ENCODE measurements around the gene TBC1D8. TPM values are rescaled to one million over a fixed set of nuclear protein-coding genes. Genes with fewer than 3 reads are reported as not detected.
A peak's percentile ranks its signal among the peaks of the same experiment; 100 is the strongest.

The TBC1D8 gene
- total and polyA plus RNA-seq, 5 donors from 2014 or later: 0.48 to 1.1 (median 0.73) TPM

- H3K36me3 ChIP-seq (ENCODE audit: control insufficient read depth, insufficient read depth, low read length): no peaks in the 10 kb centered on the region
- ATAC-seq (ENCODE audit: low read depth in 2 of 2): no peak
- no peaks in the 10 kb centered on the region for H3K27me3 ChIP-seq (ENCODE audit: control insufficient read depth, insufficient read depth, low read length)
- H3K4me1 ChIP-seq (ENCODE audit: control insufficient read depth, insufficient read depth, low read length, poor library complexity, severe bottlenecking): peaks cover 8% of the 10 kb centered on the region
- H3K36me3 Mint-ChIP-seq: peaks cover under 1% of the 10 kb centered on the region
- no peaks in the 10 kb centered on the region for H3K9me3 Mint-ChIP-seq
- H3K4me1 Mint-ChIP-seq: peaks cover 0 to 11% (median 8%) of the 10 kb centered on the region in 4 donors
- H3K27me3 Mint-ChIP-seq: peaks cover 17% of the 10 kb centered on the region
- H3K27ac Mint-ChIP-seq: no peak overlapping the region
- H3K4me3 ChIP-seq (ENCODE audit: low read depth, low read length): no peak overlapping the region
- no peak overlapping the region for H3K4me3 Mint-ChIP-seq
- H3K9me3 ChIP-seq (ENCODE audit: control insufficient read depth in 2 of 2, low read length in 2 of 2): no peaks in the 10 kb centered on the region
- H3K27ac ChIP-seq (ENCODE audit: insufficient read depth, low read length, poor library complexity, severe bottlenecking): no peak overlapping the region
- DNase-seq: no peak
These were observed 153.5 kb downstream of the TBC1D8 start for GRCh38 chr2:100997509-100998234.

GRCh38 chr2:100995309-100996075 lies 155.7 kb downstream of the TBC1D8 start:
- Histone ChIP-seq H3K4me3 (ENCODE audit: low read depth, low read length) (no peak overlapping the region), H3K27ac (ENCODE audit: insufficient read depth, low read length, poor library complexity, severe bottlenecking) (no peak overlapping the region), H3K36me3 (ENCODE audit: control insufficient read depth, insufficient read depth, low read length) (no peaks in the 10 kb centered on the region), H3K27me3 (ENCODE audit: control insufficient read depth, insufficient read depth, low read length) (no peaks in the 10 kb centered on the region), H3K9me3 (ENCODE audit: control insufficient read depth in 2 of 2, low read length in 2 of 2) (no peaks in the 10 kb centered on the region), H3K4me1 (ENCODE audit: control insufficient read depth, insufficient read depth, low read length, poor library complexity, severe bottlenecking) (no peaks in the 10 kb centered on the region)
- DNase-seq (no peak), ATAC-seq (ENCODE audit: low read depth in 2 of 2) (no peak)
- Mint-ChIP-seq H3K27me3 (peaks cover 21% of the 10 kb centered on the region), H3K4me3 (no peak overlapping the region), H3K36me3 (no peaks in the 10 kb centered on the region), H3K27ac (no peak overlapping the region), H3K9me3 (no peaks in the 10 kb centered on the region), H3K4me1 (peaks cover 0 to 5% (median 1%) of the 10 kb centered on the region in 4 donors)

- Histone ChIP-seq H3K4me3 (ENCODE audit: low read depth, low read length) (no peak overlapping the region), H3K27me3 (ENCODE audit: control insufficient read depth, insufficient read depth, low read length) (no peaks in the 10 kb centered on the region), H3K4me1 (ENCODE audit: control insufficient read depth, insufficient read depth, low read length, poor library complexity, severe bottlenecking) (no peaks in the 10 kb centered on the region), H3K36me3 (ENCODE audit: control insufficient read depth, insufficient read depth, low read length) (no peaks in the 10 kb centered on the region), H3K9me3 (ENCODE audit: control insufficient read depth in 2 of 2, low read length in 2 of 2) (no peaks in the 10 kb centered on the region), H3K27ac (ENCODE audit: insufficient read depth, low read length, poor library complexity, severe bottlenecking) (no peak overlapping the region)
- Mint-ChIP-seq H3K36me3 (no peaks in the 10 kb centered on the region), H3K27ac (no peak overlapping the region), H3K4me3 (no peak overlapping the region), H3K27me3 (peaks cover 26% of the 10 kb centered on the region), H3K9me3 (no peaks in the 10 kb centered on the region), H3K4me1 (peaks cover 0 to 5% (median 1%) of the 10 kb centered on the region in 4 donors)
- ATAC-seq (ENCODE audit: low read depth in 2 of 2) (no peak), DNase-seq (no peak)
These were observed 157.9 kb downstream of the TBC1D8 start for GRCh38 chr2:100993294-100993693.

- peak in 1 of 2 donors; percentile 23 for ATAC-seq (ENCODE audit: low read depth in 2 of 2)
- no peaks in the 10 kb centered on the region for H3K9me3 ChIP-seq (ENCODE audit: control insufficient read depth in 2 of 2, low read length in 2 of 2)
- no peaks in the 10 kb centered on the region for H3K4me1 ChIP-seq (ENCODE audit: control insufficient read depth, insufficient read depth, low read length, poor library complexity, severe bottlenecking)
- Mint-ChIP-seq H3K4me1 (peaks cover 0 to 5% (median 1%) of the 10 kb centered on the region in 4 donors), H3K27ac (no peak overlapping the region), H3K27me3 (peaks cover 27% of the 10 kb centered on the region), H3K4me3 (peak overlapping the region in 1 of 4 donors; percentile 6), H3K36me3 (no peaks in the 10 kb centered on the region), H3K9me3 (no peaks in the 10 kb centered on the region)
- no peaks in the 10 kb centered on the region for H3K27me3 ChIP-seq (ENCODE audit: control insufficient read depth, insufficient read depth, low read length)
- no peaks in the 10 kb centered on the region for H3K36me3 ChIP-seq (ENCODE audit: control insufficient read depth, insufficient read depth, low read length)
- peak in 1 of 3 donors; percentile 70 for DNase-seq
- H3K4me3 ChIP-seq (ENCODE audit: low read depth, low read length): no peak overlapping the region
- H3K27ac ChIP-seq (ENCODE audit: insufficient read depth, low read length, poor library complexity, severe bottlenecking): no peak overlapping the region
These were observed 158.9 kb downstream of the TBC1D8 start for GRCh38 chr2:100992262-100992661.

- Histone ChIP-seq H3K27me3 (ENCODE audit: control insufficient read depth, insufficient read depth, low read length) (no peaks in the 10 kb centered on the region), H3K36me3 (ENCODE audit: control insufficient read depth, insufficient read depth, low read length) (no peaks in the 10 kb centered on the region), H3K9me3 (ENCODE audit: control insufficient read depth in 2 of 2, low read length in 2 of 2) (no peaks in the 10 kb centered on the region), H3K4me1 (ENCODE audit: control insufficient read depth, insufficient read depth, low read length, poor library complexity, severe bottlenecking) (no peaks in the 10 kb centered on the region), H3K27ac (ENCODE audit: insufficient read depth, low read length, poor library complexity, severe bottlenecking) (no peak overlapping the region), H3K4me3 (ENCODE audit: low read depth, low read length) (no peak overlapping the region)
- no peaks in the 10 kb centered on the region for H3K9me3 Mint-ChIP-seq
- ATAC-seq (ENCODE audit: low read depth in 2 of 2) (no peak), DNase-seq (no peak)
- peak overlapping the region in 1 of 4 donors; percentile 38 for H3K4me3 Mint-ChIP-seq
- H3K36me3 Mint-ChIP-seq: no peaks in the 10 kb centered on the region
- H3K27ac Mint-ChIP-seq: no peak overlapping the region
- H3K4me1 Mint-ChIP-seq: peaks cover 0 to 5% (median 1%) of the 10 kb centered on the region in 4 donors
- peaks cover 20% of the 10 kb centered on the region for H3K27me3 Mint-ChIP-seq
These were observed 159.8 kb downstream of the TBC1D8 start for GRCh38 chr2:100991404-100991773.

- ATAC-seq (ENCODE audit: low read depth in 2 of 2): no peak
- Mint-ChIP-seq H3K4me3 (peak overlapping the region in 1 of 4 donors; percentile 38), H3K9me3 (no peaks in the 10 kb centered on the region), H3K4me1 (peaks cover 0 to 5% (median 1%) of the 10 kb centered on the region in 4 donors), H3K27ac (no peak overlapping the region), H3K36me3 (no peaks in the 10 kb centered on the region), H3K27me3 (peaks cover 20% of the 10 kb centered on the region)
- Histone ChIP-seq H3K4me1 (ENCODE audit: control insufficient read depth, insufficient read depth, low read length, poor library complexity, severe bottlenecking) (no peaks in the 10 kb centered on the region), H3K4me3 (ENCODE audit: low read depth, low read length) (no peak overlapping the region), H3K27me3 (ENCODE audit: control insufficient read depth, insufficient read depth, low read length) (no peaks in the 10 kb centered on the region), H3K36me3 (ENCODE audit: control insufficient read depth, insufficient read depth, low read length) (no peaks in the 10 kb centered on the region), H3K9me3 (ENCODE audit: control insufficient read depth in 2 of 2, low read length in 2 of 2) (no peaks in the 10 kb centered on the region), H3K27ac (ENCODE audit: insufficient read depth, low read length, poor library complexity, severe bottlenecking) (no peak overlapping the region)
- DNase-seq: no peak
These were observed 160.4 kb downstream of the TBC1D8 start for GRCh38 chr2:100990650-100991403.

GRCh38 chr2:100990166-100990565 lies 161.0 kb downstream of the TBC1D8 start:
- Mint-ChIP-seq H3K4me3 (no peak overlapping the region), H3K36me3 (no peaks in the 10 kb centered on the region), H3K27ac (no peak overlapping the region), H3K9me3 (no peaks in the 10 kb centered on the region), H3K4me1 (peaks cover 0 to 5% (median 2%) of the 10 kb centered on the region in 4 donors), H3K27me3 (peaks cover 20% of the 10 kb centered on the region)
- no peaks in the 10 kb centered on the region for H3K9me3 ChIP-seq (ENCODE audit: control insufficient read depth in 2 of 2, low read length in 2 of 2)
- no peak overlapping the region for H3K4me3 ChIP-seq (ENCODE audit: low read depth, low read length)
- H3K27me3 ChIP-seq (ENCODE audit: control insufficient read depth, insufficient read depth, low read length): no peaks in the 10 kb centered on the region
- DNase-seq (no peak), ATAC-seq (ENCODE audit: low read depth in 2 of 2) (no peak)
- no peak overlapping the region for H3K27ac ChIP-seq (ENCODE audit: insufficient read depth, low read length, poor library complexity, severe bottlenecking)
- H3K36me3 ChIP-seq (ENCODE audit: control insufficient read depth, insufficient read depth, low read length): no peaks in the 10 kb centered on the region
- H3K4me1 ChIP-seq (ENCODE audit: control insufficient read depth, insufficient read depth, low read length, poor library complexity, severe bottlenecking): no peaks in the 10 kb centered on the region

Data from CD4-positive, CD25-positive, alpha-beta regulatory T cell (primary cell).